Stimulated activated naive CD8-positive, alpha-beta T cell treated with anti-CD3 and anti-CD28 coated beads, Interleukin-15, amount 100 ng/mL, for 72 hours (primary cell): ENCODE measurements around the gene HDAC8.
"Not testable (repeated sequence)": the region's sequence is repeated elsewhere in the genome, so short reads cannot be mapped to it uniquely, and the experiment has no call there.

Source experiments
- ATAC-seq: fragments of 150-1000 bp; cut with Tn5 transposase; 2 replicates; pipeline ENCODE4 v1.10.0; 2021; ENCODE audit warnings: mild to moderate bottlenecking, moderate library complexity
- DNase-seq, 2 donors: peaks; one replicate each; pipeline ENCODE4 v3.0.0; 2021 to 2022
- H3K27ac Mint-ChIP-seq, 2 donors: one replicate each; pipeline ENCODE4 v1.8.0; 2022; ENCODE audit warnings: mild to moderate bottlenecking in 2 of 2, mixed read lengths in 2 of 2, moderate library complexity in 2 of 2
- H3K27me3 Mint-ChIP-seq: one replicate; pipeline ENCODE4 v1.8.0; 2022; ENCODE audit warnings: mixed read lengths
- H3K4me1 Mint-ChIP-seq: one replicate; pipeline ENCODE4 v1.8.0; 2022; ENCODE audit warnings: mild to moderate bottlenecking, mixed read lengths
- H3K4me3 Mint-ChIP-seq, 2 donors: one replicate each; pipeline ENCODE4 v1.8.0; 2022; ENCODE audit warnings: mild to moderate bottlenecking in 2 of 2, mixed read lengths in 2 of 2, moderate library complexity in 1 of 2
- H3K9me3 Mint-ChIP-seq, 2 donors: one replicate each; pipeline ENCODE4 v1.8.0; 2022; ENCODE audit warnings: mixed read lengths in 2 of 2

The HDAC8 gene

DNA sequence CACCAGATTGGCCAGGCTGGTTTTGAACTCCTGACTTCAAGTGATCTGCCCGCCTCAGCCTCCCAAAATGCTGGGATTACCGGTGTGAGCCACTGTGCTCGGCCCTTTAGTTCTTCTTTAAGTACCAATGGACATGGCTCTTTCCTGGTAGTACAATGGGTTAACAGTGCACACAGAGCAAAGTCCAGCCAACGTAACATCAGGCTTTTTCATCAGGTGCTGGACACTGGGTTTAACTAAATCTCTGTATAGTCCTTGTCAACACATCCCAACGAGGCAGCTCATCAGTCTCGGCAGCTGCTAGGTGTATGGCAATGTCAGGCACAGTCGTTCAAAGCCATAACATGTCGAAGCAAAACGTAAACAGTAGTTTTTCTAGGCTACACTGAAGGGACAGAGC is 93.8 kb downstream of the HDAC8 start:
- H3K9me3 Mint-ChIP-seq, result no peaks in the 10 kb centered on the region
- no peaks in the 10 kb centered on the region for H3K4me1 Mint-ChIP-seq
- no peak overlapping the region for H3K27ac Mint-ChIP-seq
- H3K4me3 Mint-ChIP-seq, result no peak overlapping the region
- ATAC-seq, result no peak
- DNase-seq, result no peak
- no peaks in the 10 kb centered on the region for H3K27me3 Mint-ChIP-seq

GRCh38 chrX:72478351-72478750 is 94.3 kb downstream of the HDAC8 start:
- ATAC-seq (no peak), DNase-seq (no peak)
- Mint-ChIP-seq H3K9me3 (no peaks in the 10 kb centered on the region), H3K27ac (no peak overlapping the region), H3K4me1 (no peaks in the 10 kb centered on the region), H3K4me3 (no peak overlapping the region), H3K27me3 (no peaks in the 10 kb centered on the region)

GRCh38 chrX:72477781-72478181 is 94.9 kb downstream of the HDAC8 start:
- no peak for ATAC-seq
- Mint-ChIP-seq H3K27me3 (no peaks in the 10 kb centered on the region), H3K9me3 (no peaks in the 10 kb centered on the region), H3K27ac (no peak overlapping the region), H3K4me1 (no peaks in the 10 kb centered on the region), H3K4me3 (no peak overlapping the region)
- no peak for DNase-seq

DNA sequence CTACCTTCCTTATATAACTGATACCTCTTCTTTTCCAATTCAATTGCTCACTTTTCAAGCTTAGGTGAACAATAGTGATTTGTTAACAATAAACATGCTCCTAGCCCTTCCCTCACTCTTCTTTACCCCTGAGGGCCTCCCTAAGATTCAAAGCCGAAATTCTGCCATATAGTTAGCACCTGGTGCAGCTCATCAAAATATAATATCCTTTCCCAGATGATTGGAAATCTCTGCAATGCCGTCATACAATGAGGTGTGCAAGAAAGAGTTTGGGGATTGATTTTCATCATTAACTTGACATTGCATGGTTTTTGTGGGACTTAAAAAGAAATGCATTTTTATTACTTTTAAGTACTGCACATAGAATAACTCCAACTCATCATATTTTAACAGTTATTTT is 95.3 kb downstream of the HDAC8 start:
- ATAC-seq (no peak), DNase-seq (no peak)
- Mint-ChIP-seq H3K4me3 (no peak overlapping the region), H3K9me3 (no peaks in the 10 kb centered on the region), H3K4me1 (no peaks in the 10 kb centered on the region), H3K27ac (no peak overlapping the region), H3K27me3 (no peaks in the 10 kb centered on the region)

DNA sequence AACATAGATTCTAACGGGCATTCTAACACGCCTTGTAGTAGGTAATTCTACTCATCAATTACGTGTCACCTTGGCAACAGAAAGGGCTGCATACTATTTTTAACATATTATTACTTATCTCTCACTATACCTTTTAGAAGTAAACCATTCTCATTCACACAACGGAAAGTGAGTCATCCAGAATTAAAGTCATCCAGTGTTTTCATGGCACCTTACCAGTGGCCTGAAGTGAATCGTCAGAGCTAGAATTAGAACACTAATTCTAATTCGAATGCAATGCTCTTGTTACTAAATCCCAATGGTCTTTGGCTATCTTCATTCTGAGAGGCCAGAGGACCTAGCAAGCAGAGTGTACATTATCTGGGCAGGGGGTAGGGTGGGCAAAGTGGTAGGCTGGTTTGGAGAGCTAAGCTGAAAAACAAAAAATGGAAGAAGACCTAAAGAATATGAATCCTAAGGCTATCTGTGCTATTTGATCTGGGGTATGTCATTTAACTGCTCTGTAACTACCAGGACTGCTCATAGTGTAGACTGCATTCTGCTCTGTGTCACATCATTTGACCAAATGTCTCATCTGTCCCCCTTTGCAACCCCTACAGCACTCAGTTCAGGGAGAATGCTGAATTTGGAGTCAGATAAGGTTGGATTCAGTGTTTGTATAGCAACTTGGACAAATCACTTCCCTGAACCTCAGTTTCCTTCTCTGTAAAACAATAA is 96.5 kb downstream of the HDAC8 start:
- H3K4me3 Mint-ChIP-seq, result no peak overlapping the region
- DNase-seq (no peak), ATAC-seq (no peak)
- H3K27me3 Mint-ChIP-seq, result no peaks in the 10 kb centered on the region
- H3K9me3 Mint-ChIP-seq, result no peaks in the 10 kb centered on the region
- H3K4me1 Mint-ChIP-seq, result no peaks in the 10 kb centered on the region
- no peak overlapping the region for H3K27ac Mint-ChIP-seq

GRCh38 chrX:72475338-72475737 is 97.3 kb downstream of the HDAC8 start:
- no peak overlapping the region for H3K4me3 Mint-ChIP-seq
- H3K4me1 Mint-ChIP-seq, result no peaks in the 10 kb centered on the region
- no peaks in the 10 kb centered on the region for H3K27me3 Mint-ChIP-seq
- DNase-seq (no peak), ATAC-seq (no peak)
- H3K9me3 Mint-ChIP-seq, result no peaks in the 10 kb centered on the region
- no peak overlapping the region for H3K27ac Mint-ChIP-seq

GRCh38 chrX:72470532-72471223 is 102.0 kb downstream of the HDAC8 start:
- Mint-ChIP-seq H3K9me3 (no peaks in the 10 kb centered on the region), H3K27me3 (no peaks in the 10 kb centered on the region), H3K27ac (no peak overlapping the region), H3K4me1 (no peaks in the 10 kb centered on the region), H3K4me3 (no peak overlapping the region)
- DNase-seq, result no peak
- ATAC-seq, result no peak

DNA sequence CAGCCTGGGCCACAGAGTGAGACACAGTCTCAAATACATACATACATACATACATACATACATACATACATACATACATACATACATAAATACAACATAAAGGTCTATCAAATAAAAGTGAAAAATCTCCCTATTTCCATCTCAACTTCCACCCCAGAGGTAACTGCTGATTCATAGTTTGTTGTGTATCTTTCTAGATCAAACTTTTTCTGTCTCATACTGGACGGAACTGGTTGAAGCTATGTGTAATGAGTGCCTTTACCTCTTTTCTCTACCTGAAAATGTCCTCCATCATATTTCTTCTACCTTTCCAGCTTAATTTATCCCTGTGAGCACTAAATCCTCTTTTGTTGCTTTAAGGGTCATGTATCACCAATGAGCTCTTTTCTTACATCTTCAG is 102.5 kb downstream of the HDAC8 start:
- no peak overlapping the region for H3K4me3 Mint-ChIP-seq
- H3K27me3 Mint-ChIP-seq, result no peaks in the 10 kb centered on the region
- DNase-seq, result no peak
- H3K4me1 Mint-ChIP-seq, result no peaks in the 10 kb centered on the region
- no peak for ATAC-seq
- H3K27ac Mint-ChIP-seq, result no peak overlapping the region
- no peaks in the 10 kb centered on the region for H3K9me3 Mint-ChIP-seq

- H3K27ac Mint-ChIP-seq, result no peak overlapping the region
- no peak for DNase-seq
- no peaks in the 10 kb centered on the region for H3K4me1 Mint-ChIP-seq
- ATAC-seq, result no peak
- H3K9me3 Mint-ChIP-seq, result no peaks in the 10 kb centered on the region
- H3K27me3 Mint-ChIP-seq, result no peaks in the 10 kb centered on the region
- no peak overlapping the region for H3K4me3 Mint-ChIP-seq
Measured at GRCh38 chrX:72468607-72469006, 104.0 kb downstream of the HDAC8 start.

GRCh38 chrX:72467135-72467534 is 105.5 kb downstream of the HDAC8 start:
- no peak for ATAC-seq
- DNase-seq, result no peak
- no peak overlapping the region for H3K4me3 Mint-ChIP-seq
- H3K9me3 Mint-ChIP-seq, result no peaks in the 10 kb centered on the region
- H3K27me3 Mint-ChIP-seq, result no peaks in the 10 kb centered on the region
- H3K27ac Mint-ChIP-seq, result no peak overlapping the region
- no peaks in the 10 kb centered on the region for H3K4me1 Mint-ChIP-seq

DNA sequence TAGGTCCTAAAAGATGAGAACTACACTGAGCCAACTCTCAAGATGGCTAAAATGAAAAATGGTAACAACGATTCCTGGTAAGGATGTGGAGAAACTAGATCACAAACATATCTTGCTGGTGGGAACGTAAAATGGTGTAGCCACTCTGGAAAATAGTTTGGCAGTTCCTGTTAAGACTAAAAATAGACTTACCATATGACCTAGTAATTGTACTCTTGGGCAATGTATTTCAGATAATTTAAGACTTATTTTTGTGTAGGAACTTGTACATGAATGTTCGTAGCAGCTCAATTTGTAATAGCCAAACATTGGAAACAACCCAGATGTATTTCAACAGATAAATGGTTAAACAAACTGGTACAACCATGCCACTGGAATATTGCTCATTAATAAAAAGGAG is 106.2 kb downstream of the HDAC8 start:
- no peaks in the 10 kb centered on the region for H3K27me3 Mint-ChIP-seq
- no peaks in the 10 kb centered on the region for H3K9me3 Mint-ChIP-seq
- DNase-seq (no peak), ATAC-seq (no peak)
- H3K4me1 Mint-ChIP-seq, result no peaks in the 10 kb centered on the region
- no peak overlapping the region for H3K27ac Mint-ChIP-seq
- H3K4me3 Mint-ChIP-seq, result no peak overlapping the region

DNA sequence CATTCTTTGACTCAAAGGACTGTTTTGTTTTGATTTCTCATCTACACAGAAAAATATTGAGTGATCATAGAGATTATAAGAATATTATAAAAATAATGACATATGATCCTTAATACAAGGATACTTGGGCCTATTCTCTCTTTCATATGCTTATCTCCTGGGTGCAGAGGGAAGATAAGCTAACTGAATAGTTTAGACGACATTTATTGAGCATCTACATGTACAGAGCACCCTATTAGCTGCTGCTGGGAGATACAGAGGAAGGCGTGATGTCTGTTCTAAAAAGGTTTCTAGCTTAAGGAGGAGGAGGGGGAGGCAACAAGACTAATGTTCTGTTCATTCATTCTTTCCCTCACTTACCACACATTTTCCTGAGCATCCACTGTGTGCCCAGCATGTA is 106.8 kb downstream of the HDAC8 start:
- Mint-ChIP-seq H3K4me1 (no peaks in the 10 kb centered on the region), H3K27me3 (no peaks in the 10 kb centered on the region), H3K4me3 (no peak overlapping the region), H3K27ac (no peak overlapping the region), H3K9me3 (no peaks in the 10 kb centered on the region)
- no peak for DNase-seq
- ATAC-seq, result no peak

DNA sequence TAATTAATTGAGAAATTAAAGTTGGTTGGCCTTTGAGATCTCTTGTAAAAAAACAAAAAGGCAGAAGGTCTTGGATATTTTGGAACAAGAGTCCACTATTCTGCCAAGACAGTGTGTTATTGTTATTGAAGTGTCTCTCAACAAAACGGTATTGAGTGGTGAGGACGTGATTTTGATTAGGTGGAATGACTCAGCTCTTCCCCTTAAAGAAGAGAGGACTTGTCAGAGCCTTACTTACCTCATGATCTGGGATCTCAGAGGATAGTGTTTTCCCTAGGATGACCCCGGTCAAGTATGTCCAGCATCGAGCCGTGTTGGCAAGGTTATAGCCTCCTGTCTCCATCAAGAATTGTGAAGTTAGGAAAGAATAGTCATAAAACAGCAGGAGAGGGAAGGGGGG is 110.9 kb downstream of the HDAC8 start:
- no peaks in the 10 kb centered on the region for H3K27me3 Mint-ChIP-seq
- no peak overlapping the region for H3K4me3 Mint-ChIP-seq
- no peaks in the 10 kb centered on the region for H3K9me3 Mint-ChIP-seq
- DNase-seq, result no peak
- H3K27ac Mint-ChIP-seq, result no peak overlapping the region
- no peaks in the 10 kb centered on the region for H3K4me1 Mint-ChIP-seq
- ATAC-seq, result no peak

GRCh38 chrX:72461288-72461687 is 111.4 kb downstream of the HDAC8 start:
- no peaks in the 10 kb centered on the region for H3K27me3 Mint-ChIP-seq
- H3K4me1 Mint-ChIP-seq, result no peaks in the 10 kb centered on the region
- no peak for ATAC-seq
- H3K27ac Mint-ChIP-seq, result no peak overlapping the region
- DNase-seq, result no peak
- no peaks in the 10 kb centered on the region for H3K9me3 Mint-ChIP-seq
- H3K4me3 Mint-ChIP-seq, result no peak overlapping the region

- ATAC-seq, result no peak
- Mint-ChIP-seq H3K9me3 (no peaks in the 10 kb centered on the region), H3K27ac (no peak overlapping the region), H3K4me1 (no peaks in the 10 kb centered on the region), H3K4me3 (no peak overlapping the region), H3K27me3 (no peaks in the 10 kb centered on the region)
- DNase-seq, result no peak
Measured at GRCh38 chrX:72460715-72461114, 111.9 kb downstream of the HDAC8 start.

- H3K4me3 Mint-ChIP-seq, H3K27me3 Mint-ChIP-seq, H3K4me1 Mint-ChIP-seq, DNase-seq, H3K27ac Mint-ChIP-seq, ATAC-seq, H3K9me3 Mint-ChIP-seq: not testable (repeated sequence)
Measured at GRCh38 chrX:72449034-72449433, 123.6 kb downstream of the HDAC8 start.

DNA sequence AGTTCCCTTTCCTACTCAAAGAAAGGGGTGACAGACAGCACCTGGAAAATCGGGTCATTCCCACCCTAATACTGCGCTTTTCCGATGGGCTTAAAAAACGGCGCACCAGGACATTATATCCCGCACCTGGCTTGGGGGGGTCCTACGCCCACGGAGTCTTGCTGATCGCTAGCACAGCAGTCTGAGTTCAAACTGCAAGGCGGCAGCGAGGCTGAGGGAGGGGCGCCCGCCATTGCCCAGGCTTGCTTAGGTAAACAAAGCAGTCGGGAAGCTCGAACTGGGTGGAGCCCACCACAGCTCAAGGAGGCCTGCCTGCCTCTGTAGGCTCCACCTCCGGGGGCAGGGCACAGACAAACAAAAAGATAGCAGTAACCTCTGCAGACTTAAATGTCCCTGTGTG is 131.9 kb downstream of the HDAC8 start:
- H3K4me1 Mint-ChIP-seq, H3K4me3 Mint-ChIP-seq, ATAC-seq: not testable (repeated sequence)

More for the DNA sequence above, 131.9 kb downstream of the HDAC8 start:
- not testable (repeated sequence) for DNase-seq, H3K27ac Mint-ChIP-seq, H3K27me3 Mint-ChIP-seq
- H3K9me3 Mint-ChIP-seq, result peaks cover 10 to 34% of the 10 kb centered on the region in 2 donors
